Measurements from ENCODE around the gene MANEAL.

- TF ChIP-seq, protein P1, sequence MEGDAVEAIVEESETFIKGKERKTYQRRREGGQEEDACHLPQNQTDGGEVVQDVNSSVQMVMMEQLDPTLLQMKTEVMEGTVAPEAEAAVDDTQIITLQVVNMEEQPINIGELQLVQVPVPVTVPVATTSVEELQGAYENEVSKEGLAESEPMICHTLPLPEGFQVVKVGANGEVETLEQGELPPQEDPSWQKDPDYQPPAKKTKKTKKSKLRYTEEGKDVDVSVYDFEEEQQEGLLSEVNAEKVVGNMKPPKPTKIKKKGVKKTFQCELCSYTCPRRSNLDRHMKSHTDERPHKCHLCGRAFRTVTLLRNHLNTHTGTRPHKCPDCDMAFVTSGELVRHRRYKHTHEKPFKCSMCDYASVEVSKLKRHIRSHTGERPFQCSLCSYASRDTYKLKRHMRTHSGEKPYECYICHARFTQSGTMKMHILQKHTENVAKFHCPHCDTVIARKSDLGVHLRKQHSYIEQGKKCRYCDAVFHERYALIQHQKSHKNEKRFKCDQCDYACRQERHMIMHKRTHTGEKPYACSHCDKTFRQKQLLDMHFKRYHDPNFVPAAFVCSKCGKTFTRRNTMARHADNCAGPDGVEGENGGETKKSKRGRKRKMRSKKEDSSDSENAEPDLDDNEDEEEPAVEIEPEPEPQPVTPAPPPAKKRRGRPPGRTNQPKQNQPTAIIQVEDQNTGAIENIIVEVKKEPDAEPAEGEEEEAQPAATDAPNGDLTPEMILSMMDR (IDR thresholded peaks at IDR 0.05), result no peak
- TF ChIP-seq EZH2 (IDR thresholded peaks at IDR 0.05; ENCODE audit: borderline replicate concordance, insufficient read depth, low read depth, low read length, poor library complexity, severe bottlenecking), result no peak
Measured at GRCh38 chr1:37759451-37759850, 34.2 kb upstream of the MANEAL start.
